ENCODE measurements around the gene DOCK10.

DOCK10 gene

GRCh38 chr2:224835405-224835804 is 206.9 kb downstream of the DOCK10 start:
- Mint-ChIP-seq H3K27ac (no peak overlapping the region), H3K4me3 (no peak overlapping the region), H3K9me3 (no peaks in the 10 kb centered on the region), H3K4me1 (no peaks in the 10 kb centered on the region), H3K27me3 (no peaks in the 10 kb centered on the region), H3K36me3 (peaks cover 75% of the 10 kb centered on the region)
- DNase-seq = no peak
- CTCF ChIA-PET = no interaction called here

DNA sequence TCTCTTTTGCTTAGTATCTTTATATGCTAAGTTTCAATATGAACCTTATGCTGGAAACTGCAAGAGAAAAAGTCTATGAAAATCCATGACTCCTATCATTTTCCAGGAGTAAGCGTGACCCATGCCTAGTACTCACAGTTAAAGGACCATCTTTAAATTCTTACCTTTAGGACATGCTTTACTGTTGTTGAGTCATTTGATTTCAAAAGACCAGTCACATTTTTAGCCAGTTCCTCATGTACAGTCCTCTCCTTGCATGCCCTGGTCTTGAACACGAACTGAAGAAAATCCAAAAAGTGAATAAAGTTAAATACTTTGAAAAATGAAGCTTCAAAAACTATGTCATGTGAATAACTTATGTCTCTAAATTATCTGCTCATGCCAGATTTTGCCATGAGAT is 208.3 kb downstream of the DOCK10 start:
- no peaks in the 10 kb centered on the region for H3K27me3 Mint-ChIP-seq
- H3K36me3 Mint-ChIP-seq = peaks cover 73% of the 10 kb centered on the region
- no peak for DNase-seq
- H3K9me3 Mint-ChIP-seq = no peaks in the 10 kb centered on the region
- H3K27ac Mint-ChIP-seq = no peak overlapping the region
- CTCF ChIA-PET = no interaction called here
- H3K4me3 Mint-ChIP-seq = no peak overlapping the region
- H3K4me1 Mint-ChIP-seq = no peaks in the 10 kb centered on the region

DNA sequence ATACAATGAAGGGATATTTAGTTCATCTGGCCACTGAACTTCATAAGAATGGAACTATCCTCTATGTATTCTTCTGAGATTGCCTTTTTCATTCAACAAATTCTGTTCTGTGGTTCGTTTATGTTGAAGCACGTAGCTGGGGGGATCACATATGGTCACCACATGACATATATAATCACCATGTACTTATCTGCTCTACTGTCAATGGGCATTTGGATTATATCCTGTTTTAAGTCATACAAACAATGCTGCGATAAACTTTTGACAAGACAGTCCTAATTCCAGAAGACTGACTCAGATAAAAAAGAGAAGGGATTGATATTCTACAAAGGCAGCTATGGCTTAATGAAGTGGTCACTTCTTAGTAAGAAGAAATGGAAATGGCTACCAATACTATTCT is 210.1 kb downstream of the DOCK10 start:
- no peak for DNase-seq
- H3K4me3 Mint-ChIP-seq = no peak overlapping the region
- no peak overlapping the region for H3K27ac Mint-ChIP-seq

GRCh38 chr2:224831530-224831929 is 210.7 kb downstream of the DOCK10 start:
- CTCF ChIA-PET = interaction anchor here (0.7 kb wide), 1 partner anchor 9 kb away, joined by 3 read pairs; no protein-coding TSS in a partner anchor
- Mint-ChIP-seq H3K27ac (no peak overlapping the region), H3K4me1 (no peaks in the 10 kb centered on the region), H3K4me3 (no peak overlapping the region), H3K27me3 (no peaks in the 10 kb centered on the region), H3K9me3 (no peaks in the 10 kb centered on the region), H3K36me3 (peaks cover 73% of the 10 kb centered on the region)
- no peak for DNase-seq

More for the DNA sequence above, 210.1 kb downstream of the DOCK10 start:
- CTCF ChIA-PET = no interaction called here
- Mint-ChIP-seq H3K4me1 (no peaks in the 10 kb centered on the region), H3K9me3 (no peaks in the 10 kb centered on the region), H3K36me3 (peaks cover 75% of the 10 kb centered on the region), H3K27me3 (no peaks in the 10 kb centered on the region)

DNA sequence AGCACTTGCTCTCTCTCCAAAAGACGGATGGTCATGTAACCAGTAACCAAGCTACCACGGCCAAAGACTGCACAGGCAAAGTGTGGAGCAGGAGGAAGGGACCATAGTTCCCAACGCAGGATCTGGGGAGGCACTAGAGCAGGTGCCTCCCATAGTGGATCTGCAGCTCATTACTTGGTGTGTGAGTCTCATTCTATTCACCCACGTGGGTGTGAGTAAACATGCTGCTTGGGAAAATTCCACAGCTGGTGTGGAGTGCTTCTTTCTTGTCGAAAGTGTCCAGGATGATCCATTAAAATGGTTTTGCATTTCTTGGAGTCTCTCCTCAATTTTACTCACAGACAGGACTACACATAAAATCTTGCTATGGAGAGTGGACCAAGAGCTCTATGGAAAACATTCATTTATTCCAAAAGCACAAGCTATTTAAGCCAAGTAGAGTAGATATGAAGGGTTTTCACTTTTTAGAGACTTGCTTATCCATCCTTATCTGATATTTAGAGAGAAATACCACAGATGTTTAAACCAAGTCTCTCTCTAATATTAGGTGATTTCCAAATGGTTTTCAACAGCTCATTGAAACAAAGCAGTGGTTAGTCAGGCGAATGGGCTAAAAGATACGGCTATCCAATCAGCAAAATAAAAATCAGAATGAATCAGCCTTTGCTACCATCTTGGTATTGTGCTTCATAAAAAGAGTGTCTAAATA is 221.8 kb downstream of the DOCK10 start:
- CTCF ChIA-PET = interaction anchor here (1.2 kb wide), 1 partner anchor 182 kb away, joined by 4 read pairs; no protein-coding TSS in a partner anchor
- peak overlapping the region; percentile 26 for H3K27ac Mint-ChIP-seq

GRCh38 chr2:224819075-224819474 is 223.2 kb downstream of the DOCK10 start:
- H3K27ac Mint-ChIP-seq = peak overlapping the region; percentile 37
- no peaks in the 10 kb centered on the region for H3K4me1 Mint-ChIP-seq
- CTCF ChIA-PET = no interaction called here
- no peaks in the 10 kb centered on the region for H3K27me3 Mint-ChIP-seq
- no peak overlapping the region for H3K4me3 Mint-ChIP-seq
- H3K9me3 Mint-ChIP-seq = no peaks in the 10 kb centered on the region
- DNase-seq = no peak
- H3K36me3 Mint-ChIP-seq = peaks cover 70% of the 10 kb centered on the region

More for the DNA sequence above, 221.8 kb downstream of the DOCK10 start:
- H3K27me3 Mint-ChIP-seq = no peaks in the 10 kb centered on the region
- peaks cover 66% of the 10 kb centered on the region for H3K36me3 Mint-ChIP-seq
- no peak for DNase-seq
- no peak overlapping the region for H3K4me3 Mint-ChIP-seq
- H3K4me1 Mint-ChIP-seq = no peaks in the 10 kb centered on the region
- no peaks in the 10 kb centered on the region for H3K9me3 Mint-ChIP-seq

DNA sequence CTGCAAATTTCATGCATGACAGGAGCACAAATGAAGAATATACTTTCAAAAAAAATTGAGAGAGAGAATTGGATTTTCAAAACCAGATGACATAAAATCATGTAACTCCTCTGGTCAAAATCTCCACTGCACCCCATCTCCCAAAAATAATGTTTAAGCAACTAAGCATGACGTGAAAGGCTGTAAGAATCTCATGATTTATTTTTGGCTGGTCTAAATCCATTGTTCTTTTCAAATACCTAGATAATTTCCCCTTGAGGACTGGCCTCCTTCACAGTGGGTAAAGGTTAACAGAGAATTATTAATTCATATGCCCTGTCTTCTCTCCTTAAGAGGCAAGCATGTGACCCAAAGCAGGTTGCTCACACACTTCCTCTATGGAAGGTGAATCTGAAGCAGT is 224.6 kb downstream of the DOCK10 start:
- no peaks in the 10 kb centered on the region for H3K27me3 Mint-ChIP-seq
- H3K27ac Mint-ChIP-seq = no peak overlapping the region
- DNase-seq = no peak
- H3K4me3 Mint-ChIP-seq = no peak overlapping the region
- no peaks in the 10 kb centered on the region for H3K9me3 Mint-ChIP-seq
- H3K4me1 Mint-ChIP-seq = no peaks in the 10 kb centered on the region
- CTCF ChIA-PET = no interaction called here
- H3K36me3 Mint-ChIP-seq = peaks cover 73% of the 10 kb centered on the region

DNA sequence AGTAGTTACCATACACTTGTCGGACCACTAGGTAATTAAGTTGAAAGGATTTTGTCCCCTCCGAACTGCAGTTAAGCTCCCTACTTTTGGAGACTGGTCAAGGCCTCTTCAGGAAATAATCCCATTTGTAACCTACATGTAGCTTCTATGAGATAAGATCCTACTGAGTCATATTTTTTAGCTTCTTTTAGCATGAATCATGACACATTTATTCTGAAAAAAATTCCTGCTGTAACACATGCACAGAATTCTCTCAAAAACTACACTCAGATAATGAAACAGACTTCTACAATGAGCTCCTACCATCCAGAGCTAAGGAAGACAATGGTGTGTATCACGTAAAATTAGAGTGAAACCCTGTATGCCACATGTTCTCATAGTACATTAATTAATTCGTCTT is 225.5 kb downstream of the DOCK10 start:
- no peak overlapping the region for H3K4me3 Mint-ChIP-seq
- no peak overlapping the region for H3K27ac Mint-ChIP-seq
- H3K4me1 Mint-ChIP-seq = no peaks in the 10 kb centered on the region
- CTCF ChIA-PET = interaction anchor here (0.6 kb wide), 1 partner anchor 1830 kb away, joined by 3 read pairs; no protein-coding TSS in a partner anchor
- peaks cover 74% of the 10 kb centered on the region for H3K36me3 Mint-ChIP-seq
- H3K27me3 Mint-ChIP-seq = no peaks in the 10 kb centered on the region
- no peak for DNase-seq
- H3K9me3 Mint-ChIP-seq = peaks cover 2% of the 10 kb centered on the region

DNA sequence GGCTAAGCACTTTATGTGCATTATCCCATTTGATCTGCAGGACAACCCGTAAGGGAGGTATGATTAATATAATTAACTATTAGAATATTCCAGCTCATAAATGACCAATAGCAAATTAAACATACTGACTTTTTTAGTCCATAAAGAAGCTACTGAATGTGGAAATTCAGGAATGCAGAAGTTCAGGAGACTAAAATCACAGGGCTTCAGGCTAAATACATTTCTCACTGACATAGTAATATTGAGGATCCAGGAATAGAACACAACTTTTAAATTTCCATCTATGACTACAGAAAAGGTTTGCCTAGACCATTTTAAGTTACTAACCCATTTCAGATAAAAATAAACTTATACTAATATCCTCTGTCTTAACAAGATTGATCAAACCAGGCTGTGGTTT is 228.7 kb downstream of the DOCK10 start:
- CTCF ChIA-PET = no interaction called here
- H3K36me3 Mint-ChIP-seq = peaks cover 74% of the 10 kb centered on the region
- H3K4me3 Mint-ChIP-seq = no peak overlapping the region
- H3K9me3 Mint-ChIP-seq = peaks cover 4% of the 10 kb centered on the region
- no peak for DNase-seq
- no peaks in the 10 kb centered on the region for H3K4me1 Mint-ChIP-seq
- no peak overlapping the region for H3K27ac Mint-ChIP-seq
- no peaks in the 10 kb centered on the region for H3K27me3 Mint-ChIP-seq

DNA sequence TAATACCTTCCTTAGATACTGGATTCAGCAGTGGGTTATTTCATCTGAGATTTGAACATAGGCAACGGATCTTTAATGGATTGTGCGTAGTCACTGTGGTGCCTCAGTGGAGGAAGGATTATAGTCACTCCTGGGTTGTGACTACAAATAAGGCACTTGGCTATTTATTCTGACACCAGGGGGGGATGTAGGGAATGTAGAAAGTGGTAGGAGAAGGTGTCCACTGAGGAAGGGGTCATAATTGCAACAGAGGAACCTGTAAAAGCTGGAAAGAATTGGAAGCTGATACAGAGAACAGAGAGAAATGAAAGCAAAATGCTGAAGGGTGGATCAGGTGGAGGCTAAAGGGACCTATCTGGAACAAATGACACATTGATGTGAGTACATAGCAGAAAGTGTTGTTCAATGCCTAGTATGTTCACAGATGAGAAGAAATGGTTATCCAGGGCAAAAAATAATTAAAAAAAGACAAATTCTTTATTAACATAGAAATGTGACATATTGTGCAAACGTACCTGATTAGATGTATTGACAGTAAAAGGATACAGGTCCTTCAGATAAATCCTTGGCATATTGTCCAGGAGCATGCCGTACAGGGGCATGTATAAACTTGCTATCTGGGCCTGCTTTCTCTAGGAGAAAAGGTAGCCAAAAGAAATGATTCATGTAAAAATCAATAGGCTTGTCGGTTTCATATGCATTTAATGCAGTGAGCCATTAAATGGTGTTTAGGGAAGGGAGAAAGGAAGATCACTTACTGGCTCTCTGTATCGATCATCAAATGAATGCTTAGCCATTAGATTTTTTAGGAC is 234.9 kb downstream of the DOCK10 start:
- DNase-seq = no peak
- no peak overlapping the region for H3K4me3 Mint-ChIP-seq
- no peaks in the 10 kb centered on the region for H3K4me1 Mint-ChIP-seq
- no peak overlapping the region for H3K27ac Mint-ChIP-seq
- CTCF ChIA-PET = no interaction called here
- peaks cover 67% of the 10 kb centered on the region for H3K36me3 Mint-ChIP-seq
- peaks cover 4% of the 10 kb centered on the region for H3K9me3 Mint-ChIP-seq
- no peaks in the 10 kb centered on the region for H3K27me3 Mint-ChIP-seq

GRCh38 chr2:224803930-224804329 is 238.3 kb downstream of the DOCK10 start:
- Mint-ChIP-seq H3K4me1 (no peaks in the 10 kb centered on the region), H3K36me3 (peaks cover 74% of the 10 kb centered on the region)
- CTCF ChIA-PET = interaction anchor here (1.2 kb wide), 1 partner anchor 8 kb away, joined by 3 read pairs; no protein-coding TSS in a partner anchor

DNA sequence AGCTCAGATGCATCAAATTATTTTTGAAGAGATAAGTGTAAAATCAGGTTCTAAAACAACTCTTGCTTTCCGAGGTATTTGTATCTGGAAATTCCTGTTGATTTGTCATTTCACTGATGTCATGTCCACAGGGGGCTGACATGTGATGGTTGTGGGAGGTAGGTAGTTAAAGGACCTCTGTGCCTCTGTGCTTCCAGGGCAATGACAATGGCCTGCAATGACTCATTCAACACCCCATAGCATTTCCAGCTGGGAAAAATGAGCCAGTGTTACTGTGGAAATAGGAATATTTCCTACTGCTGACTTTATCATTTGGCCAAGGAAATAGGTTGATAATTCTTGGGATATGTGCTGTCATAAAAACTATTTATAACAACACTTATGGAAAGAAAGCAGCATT is 239.9 kb downstream of the DOCK10 start:
- peaks cover 68% of the 10 kb centered on the region for H3K36me3 Mint-ChIP-seq

More at GRCh38 chr2:224803930-224804329, 238.3 kb downstream of the DOCK10 start:
- no peaks in the 10 kb centered on the region for H3K9me3 Mint-ChIP-seq
- H3K27ac Mint-ChIP-seq = no peak overlapping the region
- no peak for DNase-seq
- H3K4me3 Mint-ChIP-seq = no peak overlapping the region
- H3K27me3 Mint-ChIP-seq = no peaks in the 10 kb centered on the region

GRCh38 chr2:224801360-224801759 is 240.9 kb downstream of the DOCK10 start:
- no peaks in the 10 kb centered on the region for H3K27me3 Mint-ChIP-seq
- H3K36me3 Mint-ChIP-seq = peaks cover 69% of the 10 kb centered on the region
- H3K27ac Mint-ChIP-seq = no peak overlapping the region
- no peaks in the 10 kb centered on the region for H3K9me3 Mint-ChIP-seq
- no peaks in the 10 kb centered on the region for H3K4me1 Mint-ChIP-seq
- H3K4me3 Mint-ChIP-seq = no peak overlapping the region
- CTCF ChIA-PET = no interaction called here
- no peak for DNase-seq

More for the DNA sequence above, 239.9 kb downstream of the DOCK10 start:
- H3K4me3 Mint-ChIP-seq = no peak overlapping the region
- H3K27ac Mint-ChIP-seq = no peak overlapping the region
- no peak for DNase-seq
- CTCF ChIA-PET = interaction anchor here (0.7 kb wide), 1 partner anchor 24 kb away, joined by 3 read pairs; no protein-coding TSS in a partner anchor
- H3K4me1 Mint-ChIP-seq = no peaks in the 10 kb centered on the region
- H3K27me3 Mint-ChIP-seq = no peaks in the 10 kb centered on the region
- no peaks in the 10 kb centered on the region for H3K9me3 Mint-ChIP-seq

DNA sequence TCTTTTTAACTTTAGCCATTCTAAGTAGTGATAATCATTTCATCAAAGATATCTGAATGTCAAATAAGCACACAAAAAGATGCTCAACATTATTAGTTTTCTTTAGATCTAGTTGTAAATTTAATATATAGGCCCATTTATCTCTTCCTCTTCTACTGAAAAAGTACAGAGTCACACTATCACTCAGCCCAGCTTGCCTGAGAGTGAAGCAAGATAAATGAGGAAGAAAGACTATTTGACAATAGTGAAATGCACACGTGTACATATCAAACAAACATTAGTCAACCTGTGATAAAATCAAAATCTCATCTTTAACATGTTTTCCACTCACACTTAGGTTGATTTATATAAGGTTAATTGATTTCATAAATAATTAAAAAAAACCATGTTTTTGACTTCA is 242.6 kb downstream of the DOCK10 start:
- peaks cover 71% of the 10 kb centered on the region for H3K36me3 Mint-ChIP-seq
- H3K4me3 Mint-ChIP-seq = no peak overlapping the region
- H3K4me1 Mint-ChIP-seq = no peaks in the 10 kb centered on the region
- CTCF ChIA-PET = interaction anchor here (0.6 kb wide), 1 partner anchor 204 kb away, joined by 3 read pairs; no protein-coding TSS in a partner anchor
- H3K27ac Mint-ChIP-seq = no peak overlapping the region
- DNase-seq = no peak
- no peaks in the 10 kb centered on the region for H3K9me3 Mint-ChIP-seq
- no peaks in the 10 kb centered on the region for H3K27me3 Mint-ChIP-seq

- no peak for DNase-seq
Measured at GRCh38 chr2:224798180-224798579, 244.1 kb downstream of the DOCK10 start.

More at GRCh38 chr2:224798180-224798579, 244.1 kb downstream of the DOCK10 start:
- Mint-ChIP-seq H3K9me3 (no peaks in the 10 kb centered on the region), H3K36me3 (peaks cover 78% of the 10 kb centered on the region), H3K4me1 (no peaks in the 10 kb centered on the region), H3K27ac (no peak overlapping the region), H3K27me3 (no peaks in the 10 kb centered on the region), H3K4me3 (no peak overlapping the region)
- CTCF ChIA-PET = no interaction called here

Measured in activated naive CD4-positive, alpha-beta T cell treated with anti-CD3 and anti-CD28 coated beads, Interleukin-2, amount 10 ng/mL, durations not matched to agents 7 days and 5 days (primary cell).